HepG2 (cell line): Measurements from ENCODE around the gene SND1.

Source experiments
- ATF3 ChIP-seq: sonication (generic); formaldehyde crosslinking; IDR thresholded peaks from 2 replicates; pipeline ENCODE4 v1.4.0; 2020; ENCODE audit warnings: missing genetic modification reagents
- CTCF ChIP-seq: sonication (generic); formaldehyde crosslinking; IDR thresholded peaks from 2 replicates; pipeline ENCODE4 v1.5.0; 2020; ENCODE audit warnings: mild to moderate bottlenecking, missing genetic modification reagents, moderate library complexity
- HCFC1 ChIP-seq: fragments of 150-350 bp; IDR thresholded peaks from 2 replicates; pipeline ENCODE4 v1.6.1; 2014; ENCODE audit warnings: low read depth, low read length
- KLF11 ChIP-seq: IDR thresholded peaks from 2 replicates; pipeline ENCODE4 v1.6.1; 2016; ENCODE audit warnings: missing compliant biosample characterization
- KMT2B ChIP-seq: IDR thresholded peaks from 2 replicates; pipeline ENCODE4 v1.6.1; 2016; ENCODE audit warnings: missing genetic modification reagents, missing compliant biosample characterization
- PBX3 ChIP-seq: sonication (generic); formaldehyde crosslinking; IDR thresholded peaks from 2 replicates; pipeline ENCODE4 v1.8.1; 2023; ENCODE audit warnings: missing genetic modification reagents, inconsistent platforms, borderline replicate concordance
- TARDBP ChIP-seq: sonication (generic); formaldehyde crosslinking; IDR thresholded peaks from 2 replicates; pipeline ENCODE4 v1.8.0; 2022; ENCODE audit warnings: mild to moderate bottlenecking, missing genetic modification reagents
- ZFP91 ChIP-seq: sonication (generic); formaldehyde crosslinking; IDR thresholded peaks from 2 replicates; pipeline ENCODE4 v1.9.0; 2022; ENCODE audit warnings: missing genetic modification reagents, mild to moderate bottlenecking, borderline replicate concordance
- ZNF24 ChIP-seq: fragments of 450-650 bp; IDR thresholded peaks from 2 replicates; pipeline ENCODE4 v1.6.1; 2017; ENCODE audit warnings: antibody characterized with exemption, mild to moderate bottlenecking
- ZNF670 ChIP-seq: sonication (generic); formaldehyde crosslinking; IDR thresholded peaks from 2 replicates; pipeline ENCODE4 v1.8.0; 2022; ENCODE audit warnings: mild to moderate bottlenecking, missing genetic modification reagents, borderline replicate concordance

GRCh38 chr7:127858915-127859189 is 206.9 kb downstream of the SND1 start:
- TF ChIP-seq CTCF (CRISPR knock-in tag) (no peak), ZNF670 (no peak), ATF3 (no peak), HCFC1 (no peak), KMT2B (CRISPR knock-in tag) (no peak), ZFP91 (CRISPR knock-in tag) (no peak), PBX3 (CRISPR knock-in tag) (no peak), KLF11 (CRISPR knock-in tag) (no peak), ZNF24 (no peak), TARDBP (CRISPR knock-in tag) (no peak)
